Nasal cavity respiratory epithelium epithelial cell of viscerocranial mucosa (primary cell): Measurements from ENCODE around the gene GOLGA6A. TPM values are rescaled to one million over a fixed set of nuclear protein-coding genes. Genes with fewer than 3 reads are reported as not detected.

Experiments used
- total RNA-seq: library from RNA; depleted of rRNA; stranded (reverse); fragments of >200 nt; gene quantifications from 2 replicates; pipeline ENCODE4 v1.2.3, GENCODE V29; 2014

GOLGA6A gene
- under 0.01 and 0.07 TPM in 2 replicates for total RNA-seq

GRCh38 chr15:74082450-74082849 is at the start of gene GOLGA6A:
Gene GOLGA6A, minus strand, starts transcription at chr15:74082550. Its CDS starts 41 bp downstream, at chr15:74082509.

GRCh38 chr15:74130155-74130848 is 48.0 kb upstream of the GOLGA6A start, which contains the start of gene ISLR2:
Gene ISLR2, plus strand, starts transcription at chr15:74130586. Its CDS starts 2,169 bp downstream, at chr15:74132755.

Other genes starting within 250 kb of the GOLGA6A start
- gene TBC1D21, start 209.0 kb downstream of the GOLGA6A start, total RNA-seq, result not detected in 2 replicates
- 8.2 and 15.0 TPM in 2 replicates for gene LOXL1, start 156.1 kb downstream of the GOLGA6A start, total RNA-seq
- gene STOML1, start 90.3 kb downstream of the GOLGA6A start, total RNA-seq, result 7.5 and 12.0 TPM in 2 replicates
- 8.5 and 80.2 TPM in 2 replicates for gene PML, start 87.8 kb downstream of the GOLGA6A start, total RNA-seq
- gene ISLR2, start 48.0 kb upstream of the GOLGA6A start, total RNA-seq, result under 0.01 and 0.14 TPM in 2 replicates
- gene ISLR, start 91.2 kb upstream of the GOLGA6A start, total RNA-seq, result not detected in 2 replicates
- gene STRA6, start 120.2 kb upstream of the GOLGA6A start, total RNA-seq, result 0.34 and 3.5 TPM in 2 replicates
- 0.50 TPM in 1 of 2 replicates, not detected in the other for gene CCDC33, start 153.8 kb upstream of the GOLGA6A start, total RNA-seq